Peyer's patch (tissue), 4 donors: ENCODE measurements around the gene SLC25A48. TPM values are rescaled to one million over a fixed set of nuclear protein-coding genes. Genes with fewer than 3 reads are reported as not detected.
A peak's percentile ranks its signal among the peaks of the same experiment; 100 is the strongest.

Experiments used
- DNase-seq, 3 donors: peaks; one replicate each; pipeline ENCODE4 v3.0.0-alpha.2; 2017 to 2019
- H3K27ac ChIP-seq, 4 donors: fragments of 200-600 bp; sonication (generic); one replicate each; pipeline ENCODE4 v1.5.1; 2016 to 2019
- H3K27me3 ChIP-seq, 2 donors: fragments of 200-600 bp; sonication (generic); one replicate each; pipeline ENCODE4 v1.5.1; 2019
- H3K36me3 ChIP-seq, 3 donors: fragments of 200-600 bp; sonication (generic); one replicate each; pipeline ENCODE4 v1.5.1; 2016 to 2019
- H3K4me1 ChIP-seq, 4 donors: fragments of 200-600 bp; sonication (generic); one replicate each; pipeline ENCODE4 v1.5.1; 2016 to 2019
- H3K4me3 ChIP-seq, 4 donors: fragments of 200-600 bp; sonication (generic); 1 replicate in 3 of 4; 2 replicates in 1 of 4; pipeline ENCODE4 v1.5.1; 2016 to 2019; ENCODE audit warnings: mild to moderate bottlenecking in 1 of 4
- H3K9me3 ChIP-seq, 4 donors: fragments of 200-600 bp; sonication (generic); one replicate each; pipeline ENCODE4 v1.5.1; 2016 to 2019; ENCODE audit warnings: mild to moderate bottlenecking in 1 of 4
- POLR2A ChIP-seq, 2 donors: fragments of 450-650 bp; IDR thresholded peaks; one replicate each; pipeline ENCODE4 v1.5.1; 2017; ENCODE audit warnings: antibody characterized with exemption in 2 of 2, mild to moderate bottlenecking in 2 of 2, moderate library complexity in 2 of 2
- total RNA-seq, 4 donors: library from RNA; depleted of rRNA; stranded (reverse); fragments of >200 nt; gene quantifications; one replicate each; pipeline ENCODE4 v1.1.0, GENCODE V29; 2016
- TF ChIP-seq, protein P1 (sequence below), 6 experiments: fragments of 450-650 bp in 4 of 6; fragments of 200-600 bp in 2 of 6; sonication (generic) in 1 of 6; IDR thresholded peaks; one replicate each; pipeline ENCODE4 v1.5.1; 2017 to 2019; ENCODE audit warnings: antibody characterized with exemption in 6 of 6, mild to moderate bottlenecking in 3 of 6, moderate library complexity in 1 of 6

The SLC25A48 gene
- total RNA-seq, 4 donors from 2014 or later, result 8.3 to 11.6 (median 10.3) TPM

DNA sequence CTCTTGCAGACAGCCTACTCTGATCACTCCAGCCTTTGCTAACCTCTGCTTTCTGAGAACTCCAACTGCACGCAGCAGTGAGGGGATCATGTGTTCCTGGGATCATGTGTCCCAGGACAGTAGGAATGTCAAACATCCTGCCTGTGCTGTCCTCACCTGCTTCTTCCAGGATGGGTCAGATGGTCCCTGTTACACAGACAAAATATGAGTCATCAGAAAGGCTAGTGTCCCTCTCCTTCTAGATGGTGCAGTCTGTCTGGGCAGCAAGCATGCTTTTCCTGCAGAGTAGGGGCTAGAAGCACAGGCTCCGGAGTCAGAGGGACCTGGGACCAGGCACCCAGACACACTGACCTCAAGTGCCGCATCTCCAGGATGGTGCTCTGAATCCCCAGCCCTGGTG lies 20.1 kb upstream of the SLC25A48 start:
- no peaks in the 10 kb centered on the region for H3K9me3 ChIP-seq
- no peak for DNase-seq
- H3K36me3 ChIP-seq, result no peaks in the 10 kb centered on the region
- no peaks in the 10 kb centered on the region for H3K27me3 ChIP-seq
- H3K4me3 ChIP-seq, result no peak overlapping the region
- H3K27ac ChIP-seq, result no peak overlapping the region
- TF ChIP-seq, protein P1, sequence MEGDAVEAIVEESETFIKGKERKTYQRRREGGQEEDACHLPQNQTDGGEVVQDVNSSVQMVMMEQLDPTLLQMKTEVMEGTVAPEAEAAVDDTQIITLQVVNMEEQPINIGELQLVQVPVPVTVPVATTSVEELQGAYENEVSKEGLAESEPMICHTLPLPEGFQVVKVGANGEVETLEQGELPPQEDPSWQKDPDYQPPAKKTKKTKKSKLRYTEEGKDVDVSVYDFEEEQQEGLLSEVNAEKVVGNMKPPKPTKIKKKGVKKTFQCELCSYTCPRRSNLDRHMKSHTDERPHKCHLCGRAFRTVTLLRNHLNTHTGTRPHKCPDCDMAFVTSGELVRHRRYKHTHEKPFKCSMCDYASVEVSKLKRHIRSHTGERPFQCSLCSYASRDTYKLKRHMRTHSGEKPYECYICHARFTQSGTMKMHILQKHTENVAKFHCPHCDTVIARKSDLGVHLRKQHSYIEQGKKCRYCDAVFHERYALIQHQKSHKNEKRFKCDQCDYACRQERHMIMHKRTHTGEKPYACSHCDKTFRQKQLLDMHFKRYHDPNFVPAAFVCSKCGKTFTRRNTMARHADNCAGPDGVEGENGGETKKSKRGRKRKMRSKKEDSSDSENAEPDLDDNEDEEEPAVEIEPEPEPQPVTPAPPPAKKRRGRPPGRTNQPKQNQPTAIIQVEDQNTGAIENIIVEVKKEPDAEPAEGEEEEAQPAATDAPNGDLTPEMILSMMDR (IDR thresholded peaks at IDR 0.05), result no peak
- no peak for TF ChIP-seq POLR2A (IDR thresholded peaks at IDR 0.05)
- H3K4me1 ChIP-seq, result no peaks in the 10 kb centered on the region

DNA sequence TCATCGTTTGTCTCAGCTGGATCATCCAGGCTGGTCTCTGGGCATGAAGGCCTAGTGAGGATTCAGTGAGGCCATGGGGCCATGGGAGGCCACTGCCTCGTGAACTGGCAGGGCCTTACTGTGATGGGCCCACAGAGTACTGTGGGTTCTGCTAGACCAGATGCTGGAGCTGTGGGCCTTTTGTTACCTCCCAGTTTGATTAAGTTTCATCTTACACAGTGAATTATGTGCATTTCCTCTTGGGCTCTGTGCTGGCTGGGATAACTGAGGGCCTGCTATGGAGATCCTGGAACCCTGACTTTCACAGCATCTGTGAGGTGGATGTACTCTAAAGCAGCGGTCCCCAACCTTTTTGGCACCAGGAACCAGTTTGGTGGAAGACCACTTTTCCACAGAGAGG lies 19.7 kb upstream of the SLC25A48 start:
- no peak for DNase-seq
- TF ChIP-seq, protein P1 (IDR thresholded peaks at IDR 0.05), result no peak
- no peak for TF ChIP-seq POLR2A (IDR thresholded peaks at IDR 0.05)
- no peaks in the 10 kb centered on the region for H3K9me3 ChIP-seq
- H3K27ac ChIP-seq, result no peak overlapping the region
- no peaks in the 10 kb centered on the region for H3K4me1 ChIP-seq
- H3K4me3 ChIP-seq, result no peak overlapping the region
- no peaks in the 10 kb centered on the region for H3K27me3 ChIP-seq
- H3K36me3 ChIP-seq, result no peaks in the 10 kb centered on the region

DNA sequence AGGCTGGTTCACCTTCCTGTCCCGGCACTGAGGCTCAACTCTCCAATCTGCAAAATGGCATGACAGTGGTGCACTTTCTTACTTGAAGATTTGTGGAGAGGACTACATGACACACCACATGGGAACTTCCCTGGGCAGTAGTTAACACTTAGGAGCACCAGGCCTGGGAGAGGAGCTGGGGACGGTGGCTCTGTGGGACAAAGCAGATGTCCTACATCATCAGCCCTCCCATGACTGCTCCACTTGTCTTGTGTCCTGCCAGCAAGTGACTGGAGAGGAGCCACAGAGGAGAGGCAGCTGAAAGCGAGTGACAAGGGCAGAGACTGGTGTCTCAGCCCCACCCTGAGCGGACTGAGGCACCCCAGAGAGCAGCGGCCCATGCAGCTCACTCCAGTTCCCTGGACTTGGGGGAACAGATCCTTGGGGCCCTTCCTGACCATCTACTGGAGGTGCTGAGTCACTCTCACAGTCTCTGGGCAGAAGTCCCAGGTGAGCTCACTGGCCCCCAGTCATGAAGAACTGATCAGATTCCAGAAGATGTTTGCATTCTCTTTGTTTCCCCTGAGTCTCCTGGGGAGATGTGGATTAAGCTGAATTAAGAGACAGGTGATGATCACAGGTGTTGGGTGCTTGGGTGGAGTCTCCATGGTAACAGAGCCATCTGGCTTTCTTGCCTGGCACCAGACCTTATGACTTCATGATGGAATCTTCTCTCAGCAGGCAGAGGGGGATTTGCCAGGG lies 13.2 kb upstream of the SLC25A48 start:
- no peak overlapping the region for H3K27ac ChIP-seq
- DNase-seq, result no peak
- no peaks in the 10 kb centered on the region for H3K9me3 ChIP-seq
- no peaks in the 10 kb centered on the region for H3K36me3 ChIP-seq
- TF ChIP-seq, protein P1 (IDR thresholded peaks at IDR 0.05), result no peak
- TF ChIP-seq POLR2A (IDR thresholded peaks at IDR 0.05), result no peak
- H3K4me3 ChIP-seq, result no peak overlapping the region
- no peaks in the 10 kb centered on the region for H3K27me3 ChIP-seq
- H3K4me1 ChIP-seq, result no peaks in the 10 kb centered on the region

DNA sequence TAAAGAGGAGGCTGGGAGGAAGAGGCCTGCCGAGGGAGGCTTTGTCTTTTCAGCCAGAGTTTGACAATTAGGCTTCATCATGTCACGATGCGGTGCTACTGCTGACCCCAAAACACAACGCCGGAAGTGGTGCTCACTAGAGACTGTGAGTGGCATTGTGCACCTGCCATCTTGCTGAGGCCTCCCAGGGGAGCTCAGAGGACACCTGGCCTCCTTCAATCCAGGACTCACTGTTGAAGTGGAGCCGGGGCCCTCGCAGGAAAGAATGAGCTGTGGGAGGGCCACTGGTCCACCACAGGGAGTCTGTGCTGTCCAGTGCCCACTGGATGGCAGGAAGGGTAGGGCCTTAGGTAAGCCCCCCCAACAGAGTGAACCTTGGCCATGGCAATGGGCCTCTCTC lies 12.7 kb upstream of the SLC25A48 start:
- Histone ChIP-seq H3K36me3 (no peaks in the 10 kb centered on the region), H3K4me3 (no peak overlapping the region)

DNA sequence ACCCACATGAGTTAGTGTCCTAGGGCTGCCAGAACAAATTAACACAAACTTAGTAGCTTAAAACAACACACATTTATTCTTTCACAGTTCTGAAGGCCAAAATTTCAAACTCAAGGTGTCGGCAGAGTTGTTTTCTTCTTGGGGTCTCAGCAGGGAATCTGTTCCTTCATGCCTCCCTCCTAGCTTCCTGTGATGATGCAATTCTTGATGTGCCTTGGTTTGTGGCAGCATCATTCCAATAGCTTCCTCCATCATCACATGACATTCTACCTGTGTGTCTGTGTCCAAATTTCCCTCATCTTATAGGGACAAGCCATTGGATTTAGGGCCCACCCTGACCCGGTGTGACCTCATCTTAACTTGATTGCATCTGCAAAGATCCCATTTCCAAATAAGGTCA lies 12.2 kb upstream of the SLC25A48 start:
- no peaks in the 10 kb centered on the region for H3K4me1 ChIP-seq
- no peaks in the 10 kb centered on the region for H3K9me3 ChIP-seq
- TF ChIP-seq, protein P1 (IDR thresholded peaks at IDR 0.05), result no peak
- TF ChIP-seq POLR2A (IDR thresholded peaks at IDR 0.05), result no peak
- H3K36me3 ChIP-seq, result no peaks in the 10 kb centered on the region
- no peak overlapping the region for H3K27ac ChIP-seq
- H3K4me3 ChIP-seq, result no peak overlapping the region
- H3K27me3 ChIP-seq, result no peaks in the 10 kb centered on the region
- no peak for DNase-seq

More for the DNA sequence above, 12.7 kb upstream of the SLC25A48 start:
- DNase-seq, result peak in 1 of 3 donors; percentile 30
- Histone ChIP-seq H3K4me1 (no peaks in the 10 kb centered on the region), H3K27me3 (no peaks in the 10 kb centered on the region), H3K27ac (no peak overlapping the region), H3K9me3 (no peaks in the 10 kb centered on the region)
- no peak for TF ChIP-seq POLR2A (IDR thresholded peaks at IDR 0.05)
- TF ChIP-seq, protein P1 (IDR thresholded peaks at IDR 0.05), result no peak
